Caco-2 (cell line): Measurements from ENCODE around the gene SYTL1. TPM values are rescaled to one million over a fixed set of nuclear protein-coding genes. Genes with fewer than 3 reads are reported as not detected.

Experiments used
- BruUV-seq: library from RNA; stranded (reverse); fragments of 400-500 nt; replicated peaks from 2 replicates; lab custom pipeline; 2021; lab: Mats Ljungman, UMichigan
- CTCF ChIA-PET: fragments of 300-600 bp; sonication (Branson Sonifier 250); formaldehyde crosslinking; loops from one replicate; lab custom pipeline; 2022; ENCODE audit warnings: antibody characterized with exemption; lab: Charles Lee
- POLR2A ChIA-PET: fragments of 300-600 bp; sonication (Branson Sonifier 250); formaldehyde crosslinking; loops from one replicate; lab custom pipeline; 2022; ENCODE audit warnings: antibody characterized with exemption; lab: Charles Lee
- DNase-seq, 2 experiments: peaks; one replicate each; pipeline versions ENCODE4 v3.0.0 to v3.0.0-alpha.2; 2020 to 2022
- H3K27me3 ChIP-seq: replicated peaks from 2 replicates; pipeline ENCODE4 v1.6.0; 2011; ENCODE audit warnings: low read length; ENCODE audit not compliant: control insufficient read depth, insufficient read depth
- H3K36me3 ChIP-seq: 2 replicates; pipeline ENCODE4 v1.5.1; 2011; ENCODE audit warnings: low read length; ENCODE audit not compliant: control insufficient read depth, insufficient read depth
- H3K4me1 ChIP-seq: fragments of 250-450 bp; sonication (Bioruptor Pico); 2 replicates; pipeline ENCODE4 v1.5.1; 2020; ENCODE audit warnings: mild to moderate bottlenecking
- H3K4me3 ChIP-seq: 2 replicates; pipeline ENCODE4 v1.5.1; 2011; ENCODE audit warnings: low read depth, mild to moderate bottlenecking, control low read depth, low read length
- H3K9me3 ChIP-seq: fragments of 250-450 bp; sonication (Bioruptor Pico); 2 replicates; pipeline ENCODE4 v1.5.1; 2020; ENCODE audit warnings: mild to moderate bottlenecking, moderate library complexity
- H3K27ac Mint-ChIP-seq: one replicate; pipeline ENCODE4 v1.8.0; 2022; ENCODE audit warnings: mixed read lengths; ENCODE audit not compliant: unreplicated experiment
- H3K27me3 Mint-ChIP-seq: one replicate; pipeline ENCODE4 v1.8.0; 2022; ENCODE audit warnings: mixed read lengths; ENCODE audit not compliant: insufficient read depth, unreplicated experiment
- H3K36me3 Mint-ChIP-seq: one replicate; pipeline ENCODE4 v1.8.0; 2022; ENCODE audit warnings: mild to moderate bottlenecking, mixed read lengths; ENCODE audit not compliant: insufficient read depth, unreplicated experiment
- H3K4me1 Mint-ChIP-seq: one replicate; pipeline ENCODE4 v1.8.0; 2022; ENCODE audit warnings: low read depth, mixed read lengths; ENCODE audit not compliant: unreplicated experiment
- H3K4me3 Mint-ChIP-seq: one replicate; pipeline ENCODE4 v1.8.0; 2022; ENCODE audit warnings: mild to moderate bottlenecking, moderate library complexity, mixed read lengths; ENCODE audit not compliant: unreplicated experiment
- H3K9me3 Mint-ChIP-seq: one replicate; pipeline ENCODE4 v1.8.0; 2022; ENCODE audit warnings: mixed read lengths; ENCODE audit not compliant: unreplicated experiment
- CTCF ChIP-seq, 2 experiments: fragments of 200-600 bp in 1 of 2; IDR thresholded peaks; 1 replicate in 1 of 2; 2 replicates in 1 of 2; pipeline versions ENCODE4 v1.5.1 to v1.8.0; 2011 to 2022; ENCODE audit warnings: antibody characterized with exemption in 1 of 2, control low read depth in 1 of 2, inconsistent platforms in 1 of 2, low read depth in 1 of 2, low read length in 1 of 2, mild to moderate bottlenecking in 1 of 2, moderate library complexity in 1 of 2; ENCODE audit not compliant: insufficient read depth in 1 of 2, severe bottlenecking in 1 of 2, unreplicated experiment in 1 of 2
- intact Hi-C: fragments of 100-400 bp; cut with micrococcal nuclease; formaldehyde crosslinking; loops from one replicate; pipeline ENCODE4 v1.10.0; 2022; ENCODE audit not compliant: unreplicated experiment
- total RNA-seq: library from RNA; stranded (reverse); gene quantifications from 2 replicates; pipeline ENCODE4 v1.2.3, GENCODE V29; 2022

SYTL1 gene
- total RNA-seq, 1 experiment from 2014 or later = 11.0 TPM

DNA sequence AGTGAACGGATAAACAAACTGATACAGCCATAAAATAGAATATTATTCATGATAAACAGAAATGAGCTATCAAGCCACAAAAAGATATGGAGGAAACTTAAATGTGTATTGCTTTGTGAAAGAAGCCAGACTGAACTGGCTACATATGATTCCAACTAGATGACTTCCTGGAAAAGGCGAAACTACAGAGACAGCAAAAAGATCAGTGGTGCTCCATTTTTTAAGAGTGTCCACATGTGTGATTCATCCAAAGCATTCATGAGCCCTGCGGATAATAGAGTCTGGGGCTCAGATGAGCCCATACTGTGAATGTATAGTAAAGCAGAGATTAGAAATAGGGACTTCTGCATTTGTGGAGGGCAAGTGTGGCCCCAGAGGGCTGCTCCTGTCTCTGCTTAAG, 27.7 kb upstream of the SYTL1 start:
- CTCF ChIA-PET = no interaction called here
- no peaks in the 10 kb centered on the region for H3K4me1 Mint-ChIP-seq

GRCh38 chr1:27314737-27315136, 27.1 kb upstream of the SYTL1 start:
- H3K9me3 Mint-ChIP-seq = no peaks in the 10 kb centered on the region
- no peaks in the 10 kb centered on the region for H3K27me3 Mint-ChIP-seq
- BruUV-seq = no TSS peak
- no peaks in the 10 kb centered on the region for H3K9me3 ChIP-seq
- H3K27me3 ChIP-seq = no peaks in the 10 kb centered on the region
- no peaks in the 10 kb centered on the region for H3K36me3 ChIP-seq
- no peak overlapping the region for H3K27ac Mint-ChIP-seq
- no peak for TF ChIP-seq CTCF (IDR thresholded peaks at IDR 0.05; ENCODE audit: insufficient read depth in 1 of 2, low read depth in 1 of 2, low read length in 1 of 2, severe bottlenecking in 1 of 2, unreplicated experiment in 1 of 2)
- CTCF ChIA-PET = no interaction called here
- DNase-seq = no peak
- H3K4me1 ChIP-seq = no peaks in the 10 kb centered on the region
- H3K4me1 Mint-ChIP-seq = no peaks in the 10 kb centered on the region
- POLR2A ChIA-PET = no interaction called here
- no peak overlapping the region for H3K4me3 Mint-ChIP-seq
- H3K36me3 Mint-ChIP-seq = no peaks in the 10 kb centered on the region
- intact Hi-C loops = no loop called here
- H3K4me3 ChIP-seq = no peak overlapping the region

More for the DNA sequence above, 27.7 kb upstream of the SYTL1 start:
- Mint-ChIP-seq H3K27me3 (no peaks in the 10 kb centered on the region), H3K27ac (no peak overlapping the region), H3K9me3 (no peaks in the 10 kb centered on the region), H3K36me3 (no peaks in the 10 kb centered on the region), H3K4me3 (no peak overlapping the region)
- no peak for TF ChIP-seq CTCF (IDR thresholded peaks at IDR 0.05; ENCODE audit: insufficient read depth in 1 of 2, low read depth in 1 of 2, low read length in 1 of 2, severe bottlenecking in 1 of 2, unreplicated experiment in 1 of 2)
- H3K4me1 ChIP-seq = no peaks in the 10 kb centered on the region
- no peak for DNase-seq
- H3K9me3 ChIP-seq = no peaks in the 10 kb centered on the region
- no peak overlapping the region for H3K4me3 ChIP-seq
- no peaks in the 10 kb centered on the region for H3K27me3 ChIP-seq
- no TSS peak for BruUV-seq
- H3K36me3 ChIP-seq = no peaks in the 10 kb centered on the region
- POLR2A ChIA-PET = no interaction called here
- intact Hi-C loops = no loop called here

DNA sequence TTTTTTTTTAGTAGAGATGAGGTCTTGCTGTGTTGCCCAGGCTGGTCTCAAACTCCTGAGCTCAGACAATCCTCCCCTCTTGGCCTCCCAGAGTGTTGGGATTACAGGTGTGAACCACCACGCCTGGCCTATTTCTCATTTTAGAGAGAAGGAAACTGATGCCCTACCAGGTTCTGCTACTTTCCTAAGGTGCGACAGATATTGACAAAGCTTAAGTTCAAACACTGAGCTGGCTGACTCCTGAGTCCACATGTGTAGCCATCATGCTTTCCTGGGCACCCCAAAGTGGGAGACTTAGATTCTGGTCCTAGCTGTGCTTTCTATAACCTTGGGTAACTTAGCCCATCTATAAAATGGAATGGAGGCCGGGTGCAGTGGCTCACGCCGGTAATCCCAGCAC, 25.0 kb upstream of the SYTL1 start:
- Histone ChIP-seq H3K4me3 (no peak overlapping the region), H3K27me3 (no peaks in the 10 kb centered on the region), H3K4me1 (no peaks in the 10 kb centered on the region), H3K36me3 (no peaks in the 10 kb centered on the region), H3K9me3 (no peaks in the 10 kb centered on the region)
- Mint-ChIP-seq H3K36me3 (no peaks in the 10 kb centered on the region), H3K27me3 (no peaks in the 10 kb centered on the region), H3K4me1 (no peaks in the 10 kb centered on the region), H3K9me3 (no peaks in the 10 kb centered on the region), H3K27ac (no peak overlapping the region), H3K4me3 (no peak overlapping the region)
- POLR2A ChIA-PET = no interaction called here
- no peak for DNase-seq
- CTCF ChIA-PET = no interaction called here
- TF ChIP-seq CTCF (IDR thresholded peaks at IDR 0.05; ENCODE audit: insufficient read depth in 1 of 2, low read depth in 1 of 2, low read length in 1 of 2, severe bottlenecking in 1 of 2, unreplicated experiment in 1 of 2) = no peak
- no TSS peak for BruUV-seq
- intact Hi-C loops = no loop called here
